ENCODE data around the gene TRIM44.

GRCh38 chr11:35639591-35640179 lies 22.9 kb upstream of the TRIM44 start:
- TF ChIP-seq, protein P1, sequence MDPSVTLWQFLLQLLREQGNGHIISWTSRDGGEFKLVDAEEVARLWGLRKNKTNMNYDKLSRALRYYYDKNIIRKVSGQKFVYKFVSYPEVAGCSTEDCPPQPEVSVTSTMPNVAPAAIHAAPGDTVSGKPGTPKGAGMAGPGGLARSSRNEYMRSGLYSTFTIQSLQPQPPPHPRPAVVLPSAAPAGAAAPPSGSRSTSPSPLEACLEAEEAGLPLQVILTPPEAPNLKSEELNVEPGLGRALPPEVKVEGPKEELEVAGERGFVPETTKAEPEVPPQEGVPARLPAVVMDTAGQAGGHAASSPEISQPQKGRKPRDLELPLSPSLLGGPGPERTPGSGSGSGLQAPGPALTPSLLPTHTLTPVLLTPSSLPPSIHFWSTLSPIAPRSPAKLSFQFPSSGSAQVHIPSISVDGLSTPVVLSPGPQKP (IDR thresholded peaks at IDR 0.05; ENCODE audit: low read depth, low read length): no peak
- TF ChIP-seq RCOR1 (IDR thresholded peaks at IDR 0.05; ENCODE audit: low read depth, low read length) (no peak), NFE2L2 (conservative IDR thresholded peaks at IDR 0.05; ENCODE audit: low read length) (no peak), SMC3 (IDR thresholded peaks at IDR 0.05) (no peak), KDM5A (IDR thresholded peaks at IDR 0.05) (no peak), POLR2A (IDR thresholded peaks at IDR 0.05; ENCODE audit: low read length) (no peak), JUN (IDR thresholded peaks at IDR 0.05) (no peak), SREBF2 (IDR thresholded peaks at IDR 0.05) (no peak), CTCF (IDR thresholded peaks at IDR 0.05) (no peak), MAX (IDR thresholded peaks at IDR 0.05) (no peak), REST (IDR thresholded peaks at IDR 0.05) (no peak)

Measured in A549 (cell line).